Mammary epithelial cell (primary cell): ENCODE measurements around the gene TPST1.

Experiments
- CTCF ChIP-seq, 2 donors: IDR thresholded peaks in 1 of 2; conservative IDR thresholded peaks in 1 of 2; 2 replicates each; pipeline ENCODE4 v1.5.1; 2011 to 2012; ENCODE audit warnings: inconsistent platforms in 2 of 2, low read length in 2 of 2, mild to moderate bottlenecking in 2 of 2, control low read depth in 1 of 2, low read depth in 1 of 2; ENCODE audit not compliant: insufficient read depth in 1 of 2; ENCODE audit errors: extremely low read depth in 1 of 2
- EZH2 ChIP-seq: IDR thresholded peaks from 2 replicates; pipeline ENCODE4 v1.6.1; 2012; ENCODE audit warnings: low read length, inconsistent platforms, borderline replicate concordance

GRCh38 chr7:66379542-66380160 lies 174.5 kb downstream of the TPST1 start:
- TF ChIP-seq CTCF (conservative IDR thresholded peaks at IDR 0.05 in 1 of 2, IDR thresholded peaks at IDR 0.05 in 1 of 2; ENCODE audit: extremely low read depth in 1 of 2, insufficient read depth in 1 of 2, low read depth in 1 of 2, low read length in 2 of 2) (no peak), EZH2 (no peak)
